Subcutaneous preadipocyte (primary cell): ENCODE data around the gene ALKBH3. TPM values are rescaled to one million over a fixed set of nuclear protein-coding genes. Genes with fewer than 3 reads are reported as not detected.

Source experiments
- total RNA-seq: library from RNA; depleted of rRNA; stranded (reverse); fragments of >200 nt; gene quantifications from 2 replicates; pipeline ENCODE4 v1.2.3, GENCODE V29; 2012

The ALKBH3 gene
- total RNA-seq, result 34.6 and 43.0 TPM in 2 replicates

DNA sequence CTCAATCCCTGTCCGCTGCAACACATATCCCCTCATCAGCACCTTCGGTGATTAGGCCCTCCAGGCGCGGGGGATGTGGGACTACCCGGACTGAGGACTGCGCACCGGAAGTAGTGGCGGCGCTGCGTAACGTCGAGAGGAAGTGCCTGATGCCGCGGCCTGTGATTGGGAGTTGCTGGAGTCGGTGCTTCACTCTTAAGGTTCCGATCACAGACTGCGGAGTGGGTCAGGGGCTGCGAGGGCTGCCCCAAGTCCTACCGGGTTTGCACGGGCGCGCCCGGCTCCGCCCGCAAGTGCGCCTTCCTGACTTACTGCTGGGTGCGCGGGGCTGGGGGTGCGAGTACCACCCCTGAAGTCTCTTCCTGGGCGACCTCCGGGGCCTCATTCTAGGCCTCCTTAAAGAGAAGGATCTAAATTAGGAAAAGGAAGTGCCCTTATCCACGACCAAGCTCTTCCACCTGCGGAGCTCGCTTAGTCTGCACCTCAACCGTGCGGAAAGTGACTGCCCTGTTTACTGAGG, at the start of gene ALKBH3:
ALKBH3 (plus strand) TSS at position 192 of the 520 bp plus-strand sequence. CDS start 1,822 bp downstream, outside the sequence.

Other genes with a start within 250 kb of the ALKBH3 start
- gene HSD17B12, start 200.1 kb upstream of the ALKBH3 start, total RNA-seq, result 123 and 128 TPM in 2 replicates
- gene C11orf96, start 61.8 kb downstream of the ALKBH3 start, total RNA-seq, result 0.39 and 2.2 TPM in 2 replicates
- gene ACCSL, start 167.2 kb downstream of the ALKBH3 start, total RNA-seq, result not detected in 2 replicates
- gene ACCS, start 185.4 kb downstream of the ALKBH3 start, total RNA-seq, result 8.8 and 10.6 TPM in 2 replicates
- 104 and 108 TPM in 2 replicates for gene EXT2, start 214.8 kb downstream of the ALKBH3 start, total RNA-seq